Tibial artery (tissue), 4 donors: Measurements from ENCODE around the gene MIOS.
A peak's percentile ranks its signal among the peaks of the same experiment; 100 is the strongest.
"Not testable (repeated sequence)": the region's sequence is repeated elsewhere in the genome, so short reads cannot be mapped to it uniquely, and the experiment has no call there.

Experiments
- DNase-seq, 2 donors: peaks; one replicate each; pipeline ENCODE4 v3.0.0-alpha.2; 2019
- H3K27ac ChIP-seq, 2 donors: fragments of 200-600 bp; sonication (generic) in 1 of 2; 1 replicate in 1 of 2; 2 replicates in 1 of 2; pipeline ENCODE4 v1.5.1; 2018 to 2019; ENCODE audit warnings: mild to moderate bottlenecking in 1 of 2
- H3K27me3 ChIP-seq, 2 donors: fragments of 200-600 bp; sonication (generic) in 1 of 2; one replicate each; pipeline versions ENCODE4 v1.5.1 to v1.6.0; 2016 to 2019
- H3K36me3 ChIP-seq, 3 donors: fragments of 200-600 bp; sonication (generic) in 2 of 3; one replicate each; pipeline ENCODE4 v1.5.1; 2016 to 2019; ENCODE audit warnings: mild to moderate bottlenecking in 2 of 3
- H3K4me1 ChIP-seq, 4 donors: fragments of 200-600 bp; sonication (generic) in 2 of 4; 1 replicate in 3 of 4; 2 replicates in 1 of 4; pipeline ENCODE4 v1.5.1; 2016 to 2019
- H3K4me3 ChIP-seq, 2 donors: fragments of 200-600 bp; sonication (generic) in 1 of 2; 1 replicate in 1 of 2; 2 replicates in 1 of 2; pipeline ENCODE4 v1.5.1; 2018 to 2019; ENCODE audit warnings: mild to moderate bottlenecking in 2 of 2
- H3K9me3 ChIP-seq, 3 donors: fragments of 200-600 bp; sonication (generic) in 1 of 3; one replicate each; pipeline ENCODE4 v1.5.1; 2016 to 2019
- CTCF ChIP-seq, 2 experiments: fragments of 200-600 bp in 1 of 2; fragments of 450-650 bp in 1 of 2; IDR thresholded peaks; one replicate each; pipeline ENCODE4 v1.5.1; 2017 to 2019; ENCODE audit warnings: antibody characterized with exemption in 2 of 2, mild to moderate bottlenecking in 1 of 2, moderate library complexity in 1 of 2
- intact Hi-C: fragments of 100-400 bp; cut with DNase I; formaldehyde crosslinking; loops from one replicate; pipeline ENCODE4 v1.15.0; 2023; ENCODE audit warnings: low total_unique reads

Gene MIOS

GRCh38 chr7:7554021-7554432 is 12.7 kb upstream of the MIOS start:
- H3K36me3 ChIP-seq: peaks cover 0 to 10% (median 5%) of the 10 kb centered on the region in 3 donors
- H3K4me1 ChIP-seq: peaks cover 0 to 4% (median 0%) of the 10 kb centered on the region in 4 donors
- H3K4me3 ChIP-seq: no peak overlapping the region
- H3K27me3 ChIP-seq: no peaks in the 10 kb centered on the region
- intact Hi-C loops: no loop called here
- peak overlapping the region in 1 of 2 donors; percentile 56 for H3K27ac ChIP-seq
- no peak for DNase-seq
- H3K9me3 ChIP-seq: no peaks in the 10 kb centered on the region
- TF ChIP-seq CTCF (IDR thresholded peaks at IDR 0.05): no peak

GRCh38 chr7:7554649-7555575 is 11.8 kb upstream of the MIOS start:
- Histone ChIP-seq H3K36me3 (peaks cover 0 to 10% (median 5%) of the 10 kb centered on the region in 3 donors), H3K27ac (no peak overlapping the region), H3K4me1 (peaks cover 0 to 4% (median 0%) of the 10 kb centered on the region in 4 donors), H3K4me3 (no peak overlapping the region), H3K9me3 (no peaks in the 10 kb centered on the region), H3K27me3 (no peaks in the 10 kb centered on the region)
- no peak for DNase-seq
- no peak for TF ChIP-seq CTCF (IDR thresholded peaks at IDR 0.05)
- intact Hi-C loops: no loop called here

- DNase-seq: no peak
- Histone ChIP-seq H3K36me3 (peaks cover 0 to 3% (median 1%) of the 10 kb centered on the region in 3 donors), H3K27me3 (no peaks in the 10 kb centered on the region), H3K27ac (no peak overlapping the region), H3K4me1 (peaks cover 0 to 4% (median 0%) of the 10 kb centered on the region in 4 donors), H3K9me3 (no peaks in the 10 kb centered on the region), H3K4me3 (no peak overlapping the region)
- intact Hi-C loops: no loop called here
- no peak for TF ChIP-seq CTCF (IDR thresholded peaks at IDR 0.05)
Observed at GRCh38 chr7:7556852-7557251, 9.8 kb upstream of the MIOS start.

GRCh38 chr7:7557252-7557651 is 9.4 kb upstream of the MIOS start:
- H3K27ac ChIP-seq: no peak overlapping the region
- peaks cover 0 to 4% (median 0%) of the 10 kb centered on the region in 4 donors for H3K4me1 ChIP-seq
- no peaks in the 10 kb centered on the region for H3K27me3 ChIP-seq
- no peak for TF ChIP-seq CTCF (IDR thresholded peaks at IDR 0.05)
- intact Hi-C loops: no loop called here
- no peak overlapping the region for H3K4me3 ChIP-seq
- no peaks in the 10 kb centered on the region for H3K36me3 ChIP-seq
- DNase-seq: no peak
- H3K9me3 ChIP-seq: no peaks in the 10 kb centered on the region

- H3K4me3 ChIP-seq, H3K27ac ChIP-seq, H3K9me3 ChIP-seq, H3K27me3 ChIP-seq, intact Hi-C loops, H3K4me1 ChIP-seq, DNase-seq, H3K36me3 ChIP-seq: not testable (repeated sequence)
Observed at GRCh38 chr7:7561591-7561990, 5.1 kb upstream of the MIOS start.

- H3K4me1 ChIP-seq: peaks cover 0 to 6% (median 2%) of the 10 kb centered on the region in 4 donors
- H3K27me3 ChIP-seq: no peaks in the 10 kb centered on the region
- H3K27ac ChIP-seq: no peak overlapping the region
- no peaks in the 10 kb centered on the region for H3K36me3 ChIP-seq
- TF ChIP-seq CTCF (IDR thresholded peaks at IDR 0.05): no peak
- DNase-seq: no peak
- H3K9me3 ChIP-seq: no peaks in the 10 kb centered on the region
- H3K4me3 ChIP-seq: no peak overlapping the region
- intact Hi-C loops: no loop called here
Observed at GRCh38 chr7:7562736-7563135, 3.9 kb upstream of the MIOS start.
